Right lobe of liver (tissue), 6 donors: ENCODE measurements around the gene IL15RA. TPM values are rescaled to one million over a fixed set of nuclear protein-coding genes. Genes with fewer than 3 reads are reported as not detected.
A peak's percentile ranks its signal among the peaks of the same experiment; 100 is the strongest.

Source experiments
- ATAC-seq, 4 donors: fragments of 200-7000 bp; cut with Tn5 transposase; one replicate each; pipeline ENCODE4 v1.9.1; 2020; ENCODE audit warnings: mild to moderate bottlenecking in 4 of 4, moderate library complexity in 4 of 4
- DNase-seq, 3 donors: peaks; one replicate each; pipeline ENCODE4 v3.0.0-alpha.2; 2020
- H3K27ac ChIP-seq, 3 donors: fragments of 200-600 bp; one replicate each; pipeline ENCODE4 v1.8.0; 2022
- H3K27me3 ChIP-seq, 2 donors: fragments of 200-600 bp; one replicate each; pipeline ENCODE4 v1.8.0; 2022
- H3K36me3 ChIP-seq, 4 donors: fragments of 200-600 bp; sonication (generic) in 1 of 4; one replicate each; pipeline versions ENCODE4 v1.5.1 to v1.8.0; 2017 to 2022; ENCODE audit warnings: control low read depth in 1 of 4
- H3K4me1 ChIP-seq, 4 donors: fragments of 200-600 bp; sonication (generic) in 1 of 4; one replicate each; pipeline versions ENCODE4 v1.5.1 to v1.8.0; 2017 to 2022; ENCODE audit warnings: control low read depth in 1 of 4
- H3K4me3 ChIP-seq, 3 donors: fragments of 200-600 bp; one replicate each; pipeline ENCODE4 v1.8.0; 2022
- H3K9me3 ChIP-seq, 4 donors: fragments of 200-600 bp; sonication (generic) in 1 of 4; one replicate each; pipeline versions ENCODE4 v1.5.1 to v1.8.0; 2017 to 2022; ENCODE audit warnings: control low read depth in 1 of 4
- CTCF ChIP-seq, 4 donors: fragments of 200-600 bp in 3 of 4; fragments of 450-650 bp in 1 of 4; IDR thresholded peaks; one replicate each; pipeline versions ENCODE4 v1.5.1 to v1.8.0; 2016 to 2022; ENCODE audit warnings: antibody characterized with exemption in 4 of 4, mild to moderate bottlenecking in 2 of 4
- POLR2A ChIP-seq: fragments of 450-650 bp; IDR thresholded peaks from one replicate; pipeline ENCODE4 v1.6.1; 2017; ENCODE audit warnings: antibody characterized with exemption, mild to moderate bottlenecking
- WGBS: methylation state at CpG from one replicate; pipeline ENCODE4 v1.1.6; 2018; ENCODE audit warnings: low coverage, low lambda C conversion rate; ENCODE audit not compliant: insufficient coverage; ENCODE audit errors: missing lambda C conversion rate; 5-methylcytosine and 5-hydroxymethylcytosine counted together
- intact Hi-C, 2 donors: fragments of 100-400 bp; cut with DNase I; formaldehyde crosslinking; loops; one replicate each; pipeline versions ENCODE4 v1.11.2 to v1.14.1; 2022
- total RNA-seq, 6 experiments: library from RNA; depleted of rRNA in 2 of 6; stranded (reverse); fragments of >200 nt in 2 of 6; fragmentation: NEBNext Ultra II Directional in 3 of 6; extraction: Animal tissue kit (Norgen Biotek cat#: 25700) in 3 of 6; gene quantifications; one replicate each; pipeline versions ENCODE4 v1.1.0 to v1.2.4, GENCODE V29; 2016 to 2023
- donor health status: DM: no; HTN: yes; CAD: no.
- donor health status: DM: no; HTN: no; CAD: no.
- donor health status: DM: no; HTN: no; CAD: no.
- donor health status: DM: no; HTN: yes; CAD: no.
- donor health status: DM: no; HTN: yes; CAD: no.

IL15RA gene
- total RNA-seq, 6 experiments from 2014 or later = 6.2 to 42.7 (median 13.3) TPM

- Histone ChIP-seq H3K4me1 (peaks cover 0 to 37% (median 14%) of the 10 kb centered on the region in 4 donors), H3K27me3 (no peaks in the 10 kb centered on the region), H3K27ac (peak overlapping the region; percentile 93 to 98 (median 98)), H3K4me3 (peak overlapping the region; percentile 72 to 99 (median 83)), H3K36me3 (no peaks in the 10 kb centered on the region), H3K9me3 (no peaks in the 10 kb centered on the region)
- peak; percentile 1 to 28 (median 5) for ATAC-seq
- WGBS = 58% methylated on average over 16 of the region's 20 CpGs
- DNase-seq = peak in 1 of 3 donors; percentile 13
- intact Hi-C loops = no loop called here
- TF ChIP-seq POLR2A (no peak), CTCF (IDR thresholded peaks at IDR 0.05) (no peak)
These were observed 1.5 kb downstream of the IL15RA start for GRCh38 chr10:5975641-5976473.

- no peak overlapping the region for H3K4me3 ChIP-seq
- ATAC-seq (no peak), DNase-seq (no peak)
- H3K36me3 ChIP-seq = no peaks in the 10 kb centered on the region
- 88% methylated on average over 4 of the region's 4 CpGs for WGBS
- no peak for TF ChIP-seq POLR2A
- TF ChIP-seq CTCF (IDR thresholded peaks at IDR 0.05) = no peak
- intact Hi-C loops = no loop called here
- H3K27ac ChIP-seq = no peak overlapping the region
- H3K9me3 ChIP-seq = no peaks in the 10 kb centered on the region
- no peaks in the 10 kb centered on the region for H3K27me3 ChIP-seq
- H3K4me1 ChIP-seq = peaks cover 0 to 45% (median 21%) of the 10 kb centered on the region in 4 donors
These were observed 4.3 kb downstream of the IL15RA start for GRCh38 chr10:5973069-5973468.

- DNase-seq (peak in 1 of 3 donors; percentile 37), ATAC-seq (peak; percentile 1 to 22 (median 7))
- no peak for TF ChIP-seq CTCF (IDR thresholded peaks at IDR 0.05)
- no peak for TF ChIP-seq POLR2A
- H3K36me3 ChIP-seq = no peaks in the 10 kb centered on the region
- peak overlapping the region; percentile 38 to 71 (median 51) for H3K27ac ChIP-seq
- peak overlapping the region in 1 of 3 donors; percentile 22 for H3K4me3 ChIP-seq
- no peaks in the 10 kb centered on the region for H3K9me3 ChIP-seq
- no peaks in the 10 kb centered on the region for H3K27me3 ChIP-seq
- intact Hi-C loops = no loop called here
- peaks cover 0 to 45% (median 21%) of the 10 kb centered on the region in 4 donors for H3K4me1 ChIP-seq
- WGBS = 5% methylated on average over 4 of the region's 4 CpGs
These were observed 5.5 kb downstream of the IL15RA start for GRCh38 chr10:5971886-5972285.

- H3K4me3 ChIP-seq = peak overlapping the region in 1 of 3 donors; percentile 22
- H3K27ac ChIP-seq = peak overlapping the region; percentile 38 to 71 (median 51)
- TF ChIP-seq POLR2A = peak; percentile 65
- TF ChIP-seq CTCF (IDR thresholded peaks at IDR 0.05) = no peak
- H3K9me3 ChIP-seq = no peaks in the 10 kb centered on the region
- ATAC-seq = peak; percentile 70 to 89 (median 84)
- 5% methylated on average over 5 of the region's 8 CpGs for WGBS
- DNase-seq = peak; percentile 77 to 88 (median 83)
- peaks cover 0 to 45% (median 21%) of the 10 kb centered on the region in 4 donors for H3K4me1 ChIP-seq
- intact Hi-C loops = no loop called here
- H3K36me3 ChIP-seq = no peaks in the 10 kb centered on the region
- H3K27me3 ChIP-seq = no peaks in the 10 kb centered on the region
These were observed 6.0 kb downstream of the IL15RA start for GRCh38 chr10:5971315-5971832.
